HUES48 (cell line): ENCODE measurements around the gene COL4A2.

ENCODE experiments used
- H3K27ac ChIP-seq: one replicate; pipeline ENCODE4 v1.7.0; 2013; ENCODE audit warnings: low read depth, low read length, inconsistent platforms
- H3K27me3 ChIP-seq: 2 replicates; pipeline ENCODE4 v1.6.1; 2013; ENCODE audit warnings: mild to moderate bottlenecking, low read length; ENCODE audit not compliant: control insufficient read depth, insufficient read depth
- H3K36me3 ChIP-seq: 2 replicates; pipeline ENCODE4 v1.6.1; 2013; ENCODE audit warnings: low read length; ENCODE audit not compliant: control insufficient read depth, insufficient read depth
- H3K4me1 ChIP-seq: 2 replicates; pipeline ENCODE4 v1.6.1; 2013; ENCODE audit warnings: mild to moderate bottlenecking, low read length; ENCODE audit not compliant: control insufficient read depth, insufficient read depth
- H3K4me3 ChIP-seq: 2 replicates; pipeline ENCODE4 v1.5.1; 2013; ENCODE audit warnings: mild to moderate bottlenecking, low read depth, low read length
- H3K9ac ChIP-seq: 2 replicates; pipeline ENCODE4 v1.6.1; 2013; ENCODE audit warnings: mild to moderate bottlenecking, low read depth, low read length, moderate library complexity
- H3K9me3 ChIP-seq: 2 replicates; pipeline ENCODE4 v1.6.1; 2013; ENCODE audit warnings: low read length; ENCODE audit not compliant: control insufficient read depth, insufficient read depth

Gene COL4A2

GRCh38 chr13:110366733-110367132 is 59.6 kb downstream of the COL4A2 start:
- Histone ChIP-seq H3K9ac (no peak overlapping the region), H3K36me3 (peaks cover 1% of the 10 kb centered on the region), H3K27ac (no peak overlapping the region), H3K4me3 (no peak overlapping the region), H3K9me3 (no peaks in the 10 kb centered on the region), H3K27me3 (no peaks in the 10 kb centered on the region), H3K4me1 (no peaks in the 10 kb centered on the region)

GRCh38 chr13:110367620-110368019 is 60.5 kb downstream of the COL4A2 start:
- Histone ChIP-seq H3K36me3 (no peaks in the 10 kb centered on the region), H3K9ac (no peak overlapping the region), H3K27me3 (no peaks in the 10 kb centered on the region), H3K27ac (no peak overlapping the region), H3K4me3 (no peak overlapping the region), H3K4me1 (no peaks in the 10 kb centered on the region), H3K9me3 (no peaks in the 10 kb centered on the region)

- H3K9ac ChIP-seq: no peak overlapping the region
Observed at GRCh38 chr13:110368408-110368807, 61.3 kb downstream of the COL4A2 start.

GRCh38 chr13:110369400-110369799 is 62.3 kb downstream of the COL4A2 start:
- no peaks in the 10 kb centered on the region for H3K36me3 ChIP-seq
- no peak overlapping the region for H3K27ac ChIP-seq
- no peaks in the 10 kb centered on the region for H3K27me3 ChIP-seq
- H3K9ac ChIP-seq: no peak overlapping the region
- no peaks in the 10 kb centered on the region for H3K4me1 ChIP-seq
- H3K4me3 ChIP-seq: no peak overlapping the region
- H3K9me3 ChIP-seq: no peaks in the 10 kb centered on the region

More at GRCh38 chr13:110368408-110368807, 61.3 kb downstream of the COL4A2 start:
- Histone ChIP-seq H3K36me3 (no peaks in the 10 kb centered on the region), H3K9me3 (no peaks in the 10 kb centered on the region), H3K4me3 (no peak overlapping the region), H3K27me3 (no peaks in the 10 kb centered on the region), H3K4me1 (no peaks in the 10 kb centered on the region), H3K27ac (no peak overlapping the region)

GRCh38 chr13:110371550-110372465 is 64.7 kb downstream of the COL4A2 start:
- Histone ChIP-seq H3K9ac (no peak overlapping the region), H3K4me1 (no peaks in the 10 kb centered on the region), H3K27ac (peak overlapping the region; percentile 46), H3K36me3 (no peaks in the 10 kb centered on the region), H3K27me3 (no peaks in the 10 kb centered on the region), H3K4me3 (no peak overlapping the region), H3K9me3 (no peaks in the 10 kb centered on the region)

GRCh38 chr13:110372676-110373075 is 65.6 kb downstream of the COL4A2 start:
- Histone ChIP-seq H3K27ac (no peak overlapping the region), H3K9me3 (no peaks in the 10 kb centered on the region), H3K9ac (no peak overlapping the region), H3K36me3 (no peaks in the 10 kb centered on the region), H3K4me3 (no peak overlapping the region), H3K4me1 (no peaks in the 10 kb centered on the region), H3K27me3 (no peaks in the 10 kb centered on the region)

- no peaks in the 10 kb centered on the region for H3K9me3 ChIP-seq
- no peak overlapping the region for H3K9ac ChIP-seq
- no peak overlapping the region for H3K27ac ChIP-seq
- 0 out of 2 replicates have a peak, but pooled peaks cover under 1% of the 10 kb centered on the region for H3K4me1 ChIP-seq
- no peaks in the 10 kb centered on the region for H3K36me3 ChIP-seq
- 0 out of 2 replicates have a peak, but pooled peaks cover 1% of the 10 kb centered on the region for H3K27me3 ChIP-seq
- no peak overlapping the region for H3K4me3 ChIP-seq
Observed at GRCh38 chr13:110373617-110374016, 66.5 kb downstream of the COL4A2 start.

GRCh38 chr13:110374431-110375370 is 67.6 kb downstream of the COL4A2 start:
- Histone ChIP-seq H3K4me1 (peaks cover 11% of the 10 kb centered on the region), H3K4me3 (no peak overlapping the region), H3K9me3 (no peaks in the 10 kb centered on the region), H3K36me3 (no peaks in the 10 kb centered on the region), H3K27me3 (peaks cover 6% of the 10 kb centered on the region; the same call in 1 of the 2 replicates), H3K9ac (no peak overlapping the region), H3K27ac (no peak overlapping the region)

GRCh38 chr13:110376120-110376519 is 69.0 kb downstream of the COL4A2 start:
- Histone ChIP-seq H3K27me3 (peaks cover 6% of the 10 kb centered on the region; the same call in 1 of the 2 replicates), H3K4me3 (no peak overlapping the region), H3K27ac (no peak overlapping the region), H3K9me3 (no peaks in the 10 kb centered on the region), H3K4me1 (peaks cover 17% of the 10 kb centered on the region), H3K36me3 (no peaks in the 10 kb centered on the region), H3K9ac (no peak overlapping the region)

GRCh38 chr13:110377178-110377825 is 70.2 kb downstream of the COL4A2 start:
- H3K27ac ChIP-seq: no peak overlapping the region
- H3K4me3 ChIP-seq: no peak overlapping the region
- H3K36me3 ChIP-seq: no peaks in the 10 kb centered on the region
- H3K27me3 ChIP-seq: peaks cover 6% of the 10 kb centered on the region; the same call in 1 of the 2 replicates
- no peak overlapping the region for H3K9ac ChIP-seq
- H3K4me1 ChIP-seq: peaks cover 17% of the 10 kb centered on the region
- no peaks in the 10 kb centered on the region for H3K9me3 ChIP-seq
